GM10847 (cell line): ENCODE data around the gene COBL.

Experiments used
- POLR2A ChIP-seq: IDR thresholded peaks from 2 replicates; pipeline ENCODE4 v1.6.1; 2011; ENCODE audit not compliant: insufficient read length; ENCODE audit errors: extremely low read depth

COBL gene

DNA sequence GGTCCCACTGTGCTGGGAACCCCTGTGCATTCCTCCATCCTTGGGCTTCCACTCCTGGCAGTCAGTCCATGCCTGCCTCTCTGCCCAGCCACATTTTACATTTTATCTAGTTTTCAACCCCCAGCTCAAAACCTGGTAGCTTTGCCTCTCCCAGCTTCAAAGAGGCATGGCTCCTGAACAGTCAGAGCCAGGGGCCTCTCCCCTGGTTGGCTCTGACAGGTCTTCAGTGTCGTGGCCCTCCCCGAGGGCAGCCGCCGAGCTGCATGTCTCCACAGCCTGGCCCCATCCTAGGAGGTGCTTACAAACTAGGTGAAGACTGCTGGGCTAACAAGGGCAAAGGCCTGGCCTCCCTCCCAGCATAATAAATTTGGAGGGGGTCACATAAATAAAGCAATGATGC is 14.8 kb downstream of the COBL start:
- no peak for TF ChIP-seq POLR2A

GRCh38 chr7:51300762-51301674 is 15.6 kb downstream of the COBL start:
- TF ChIP-seq POLR2A = no peak

GRCh38 chr7:51299391-51300133 is 17.0 kb downstream of the COBL start:
- no peak for TF ChIP-seq POLR2A

DNA sequence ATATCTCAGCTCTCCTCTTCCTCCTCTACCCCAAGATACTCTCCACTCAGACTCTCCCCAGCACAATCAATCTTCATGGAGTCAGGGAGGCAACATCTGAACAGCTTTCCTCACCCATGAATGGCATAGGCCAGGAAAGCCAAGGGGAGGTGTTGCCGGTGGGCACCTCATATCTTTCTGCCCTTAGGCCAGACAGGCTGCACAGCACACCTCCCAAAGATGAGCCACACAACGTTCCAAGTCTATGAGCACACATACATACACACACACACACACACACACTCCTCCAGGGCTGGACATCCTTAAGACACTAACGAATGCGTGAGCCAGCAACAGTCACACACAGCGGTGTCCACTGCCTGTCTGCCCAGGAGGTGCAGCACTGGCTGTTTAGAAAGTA is 17.7 kb downstream of the COBL start:
- TF ChIP-seq POLR2A = no peak

- TF ChIP-seq POLR2A = no peak
Measured at GRCh38 chr7:51297986-51298385, 18.6 kb downstream of the COBL start.

- no peak for TF ChIP-seq POLR2A
Measured at GRCh38 chr7:51295440-51296245, 21.0 kb downstream of the COBL start.

- no peak for TF ChIP-seq POLR2A
Measured at GRCh38 chr7:51292596-51292995, 24.0 kb downstream of the COBL start.

- TF ChIP-seq POLR2A = no peak
Measured at GRCh38 chr7:51290702-51291540, 25.7 kb downstream of the COBL start.

DNA sequence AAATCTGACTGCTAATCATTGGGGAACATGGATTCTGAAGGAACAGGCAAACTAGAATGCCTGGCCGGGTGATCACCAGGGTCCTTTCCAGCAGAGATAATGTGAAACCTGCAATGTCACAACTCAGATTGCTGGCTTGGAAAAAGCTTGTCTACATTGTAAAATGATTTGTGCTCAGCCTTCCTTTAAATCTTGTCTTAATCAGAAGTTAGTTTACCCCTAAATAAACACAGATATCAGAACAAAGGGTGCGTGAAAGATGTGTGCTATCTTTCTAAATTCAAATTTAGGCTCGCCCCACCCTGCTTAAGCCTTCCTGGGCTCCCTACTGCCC is 26.3 kb downstream of the COBL start:
- no peak for TF ChIP-seq POLR2A

GRCh38 chr7:51289623-51290303 is 26.8 kb downstream of the COBL start:
- no peak for TF ChIP-seq POLR2A

GRCh38 chr7:51288896-51289622 is 27.6 kb downstream of the COBL start:
- TF ChIP-seq POLR2A = no peak

DNA sequence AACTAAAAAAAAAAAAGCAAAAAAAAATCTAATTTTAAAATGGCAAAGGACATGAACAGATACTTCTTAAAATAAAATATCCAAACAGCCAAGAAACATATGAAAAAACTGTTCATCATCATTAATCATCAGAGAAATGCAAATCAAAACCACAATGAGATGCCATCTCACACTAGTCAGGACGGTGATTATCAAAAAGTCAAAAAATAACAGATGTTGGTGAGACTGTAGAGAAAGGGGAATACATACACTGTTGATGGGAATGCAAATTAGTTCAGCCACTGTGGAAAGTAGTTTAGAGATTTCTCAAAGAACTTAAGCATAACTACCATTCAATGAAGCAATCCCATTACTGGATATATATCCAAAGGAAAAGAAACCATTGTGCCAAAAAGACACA is 30.2 kb downstream of the COBL start:
- TF ChIP-seq POLR2A = no peak

- TF ChIP-seq POLR2A = no peak
Measured at GRCh38 chr7:51280156-51280555, 36.5 kb downstream of the COBL start.
